Smooth muscle cell (in vitro differentiated cells): ENCODE results near the gene MARK4. TPM values are rescaled to one million over a fixed set of nuclear protein-coding genes. Genes with fewer than 3 reads are reported as not detected.

ENCODE experiments used
- DNase-seq: peaks from one replicate; lab custom pipeline; 2025; ENCODE audit not compliant: unreplicated experiment; lab: John Stamatoyannopoulos, UW
- H2AFZ ChIP-seq: fragments of 200-600 bp; sonication (generic); 2 replicates; pipeline ENCODE4 v1.6.0; 2016; ENCODE audit warnings: antibody characterized with exemption, low read depth, mild to moderate bottlenecking
- H3F3A ChIP-seq: fragments of 200-600 bp; sonication (generic); 2 replicates; pipeline ENCODE4 v1.6.0; 2017; ENCODE audit warnings: antibody characterized with exemption, low read depth
- H3K27ac ChIP-seq: fragments of 200-600 bp; sonication (generic); 2 replicates; pipeline ENCODE4 v1.5.1; 2016; ENCODE audit warnings: low read depth, mild to moderate bottlenecking
- H3K27me3 ChIP-seq: fragments of 200-600 bp; sonication (generic); 2 replicates; pipeline ENCODE4 v1.6.1; 2016; ENCODE audit warnings: low read depth, mild to moderate bottlenecking
- H3K36me3 ChIP-seq: fragments of 200-600 bp; sonication (generic); 2 replicates; pipeline ENCODE4 v1.5.1; 2016; ENCODE audit warnings: low read depth
- H3K4me1 ChIP-seq: fragments of 200-600 bp; sonication (generic); 2 replicates; pipeline ENCODE4 v1.5.1; 2016; ENCODE audit warnings: low read depth
- H3K4me2 ChIP-seq: fragments of 200-600 bp; sonication (generic); 2 replicates; pipeline ENCODE4 v1.6.0; 2016; ENCODE audit warnings: mild to moderate bottlenecking
- H3K4me3 ChIP-seq: fragments of 200-600 bp; sonication (generic); 2 replicates; pipeline ENCODE4 v1.5.1; 2016; ENCODE audit warnings: mild to moderate bottlenecking
- H3K79me2 ChIP-seq: fragments of 200-600 bp; sonication (generic); 2 replicates; pipeline ENCODE4 v1.6.0; 2016; ENCODE audit warnings: low read depth, mild to moderate bottlenecking
- H3K9ac ChIP-seq: fragments of 200-600 bp; sonication (generic); 2 replicates; pipeline ENCODE4 v1.6.0; 2016; ENCODE audit warnings: low read depth
- H3K9me3 ChIP-seq: fragments of 200-600 bp; sonication (generic); replicated peaks from 2 replicates; pipeline ENCODE4 v1.5.1; 2016; ENCODE audit warnings: low read depth
- H4K20me1 ChIP-seq: fragments of 200-600 bp; sonication (generic); 2 replicates; pipeline ENCODE4 v1.6.0; 2016; ENCODE audit warnings: low read depth
- CTCF ChIP-seq: fragments of 200-600 bp; sonication (generic); IDR thresholded peaks from 2 replicates; pipeline ENCODE4 v1.5.1; 2017; ENCODE audit warnings: borderline replicate concordance, mild to moderate bottlenecking, antibody characterized with exemption; ENCODE audit not compliant: insufficient read depth, poor library complexity, severe bottlenecking
- WGBS: methylation state at CpG from one replicate; pipeline ENCODE4 v1.1.7; 2016; ENCODE audit warnings: low lambda C conversion rate; 5-methylcytosine and 5-hydroxymethylcytosine counted together
- polyA plus RNA-seq: library from polyadenylated mRNA; unstranded; fragments of >200 nt; fragmentation: Nextera tagmentation; extraction: Ambion mirVana; gene quantifications from 2 replicates; pipeline ENCODE4 v1.2.1, GENCODE V29; 2016
- total RNA-seq: library from RNA; depleted of rRNA; stranded (reverse); fragments of >200 nt; gene quantifications from 2 replicates; pipeline ENCODE4 v1.2.3, GENCODE V29; 2014

Gene MARK4
- total and polyA plus RNA-seq, 2 experiments from 2014 or later: 15.6 to 23.0 TPM

- Histone ChIP-seq H3K27ac (no peak overlapping the region), H3K9me3 (no peaks in the 10 kb centered on the region), H3K4me1 (no peaks in the 10 kb centered on the region), H3K9ac (no peak overlapping the region), H3K4me3 (no peak overlapping the region), H3F3A (no peaks in the 10 kb centered on the region), H2AFZ (no peak overlapping the region), H3K27me3 (no peaks in the 10 kb centered on the region), H4K20me1 (no peaks in the 10 kb centered on the region), H3K4me2 (no peak overlapping the region), H3K36me3 (no peaks in the 10 kb centered on the region), H3K79me2 (no peaks in the 10 kb centered on the region)
- TF ChIP-seq CTCF: no peak
- DNase-seq: no peak
- 83% methylated on average over 4 of the region's 4 CpGs for WGBS
Observed at GRCh38 chr19:45304141-45304926, 53.3 kb downstream of the MARK4 start.

GRCh38 chr19:45305007-45305406 is 53.9 kb downstream of the MARK4 start:
- no peaks in the 10 kb centered on the region for H3K4me1 ChIP-seq
- no peak for TF ChIP-seq CTCF
- no peaks in the 10 kb centered on the region for H3K79me2 ChIP-seq
- no peaks in the 10 kb centered on the region for H4K20me1 ChIP-seq
- H3K27me3 ChIP-seq: no peaks in the 10 kb centered on the region
- DNase-seq: no peak
- H3K9ac ChIP-seq: no peak overlapping the region
- H3K27ac ChIP-seq: no peak overlapping the region
- H3K9me3 ChIP-seq: no peaks in the 10 kb centered on the region
- H2AFZ ChIP-seq: no peak overlapping the region
- no peaks in the 10 kb centered on the region for H3K36me3 ChIP-seq
- no peak overlapping the region for H3K4me3 ChIP-seq
- no peaks in the 10 kb centered on the region for H3F3A ChIP-seq
- 93% methylated on average over 4 of the region's 4 CpGs for WGBS
- H3K4me2 ChIP-seq: no peak overlapping the region

- no peaks in the 10 kb centered on the region for H3K4me1 ChIP-seq
- no peak for DNase-seq
- WGBS: 62% methylated on average over 5 of the region's 5 CpGs
- no peak overlapping the region for H3K27ac ChIP-seq
- no peak overlapping the region for H3K4me3 ChIP-seq
- H3K36me3 ChIP-seq: no peaks in the 10 kb centered on the region
- no peak overlapping the region for H2AFZ ChIP-seq
- no peak for TF ChIP-seq CTCF
- no peaks in the 10 kb centered on the region for H3F3A ChIP-seq
- H3K79me2 ChIP-seq: no peaks in the 10 kb centered on the region
- H3K4me2 ChIP-seq: no peak overlapping the region
- H4K20me1 ChIP-seq: no peaks in the 10 kb centered on the region
- no peak overlapping the region for H3K9ac ChIP-seq
- H3K27me3 ChIP-seq: no peaks in the 10 kb centered on the region
- no peaks in the 10 kb centered on the region for H3K9me3 ChIP-seq
Observed at GRCh38 chr19:45305421-45305820, 54.4 kb downstream of the MARK4 start.

GRCh38 chr19:45306040-45306439 is 55.0 kb downstream of the MARK4 start:
- DNase-seq: no peak
- Histone ChIP-seq H3K9me3 (no peaks in the 10 kb centered on the region), H3K27me3 (no peaks in the 10 kb centered on the region), H3K36me3 (no peaks in the 10 kb centered on the region), H3K79me2 (no peaks in the 10 kb centered on the region), H3K4me1 (no peaks in the 10 kb centered on the region), H3F3A (no peaks in the 10 kb centered on the region), H3K4me2 (no peak overlapping the region), H3K9ac (no peak overlapping the region), H3K4me3 (no peak overlapping the region), H4K20me1 (no peaks in the 10 kb centered on the region), H3K27ac (no peak overlapping the region), H2AFZ (no peak overlapping the region)
- 72% methylated on average over 9 of the region's 9 CpGs for WGBS
- TF ChIP-seq CTCF: no peak
